Erythroblast (primary cell): ENCODE data around the gene SUPT6H.

Source experiments
- GATA1 ChIP-seq: IDR thresholded peaks from 2 replicates; pipeline ENCODE4 v1.6.1; 2011; ENCODE audit warnings: low read depth, mild to moderate bottlenecking, control low read depth, low read length, moderate library complexity
- POLR2A ChIP-seq: IDR thresholded peaks from 2 replicates; pipeline ENCODE4 v1.6.1; 2011; ENCODE audit warnings: mild to moderate bottlenecking, low read length

DNA sequence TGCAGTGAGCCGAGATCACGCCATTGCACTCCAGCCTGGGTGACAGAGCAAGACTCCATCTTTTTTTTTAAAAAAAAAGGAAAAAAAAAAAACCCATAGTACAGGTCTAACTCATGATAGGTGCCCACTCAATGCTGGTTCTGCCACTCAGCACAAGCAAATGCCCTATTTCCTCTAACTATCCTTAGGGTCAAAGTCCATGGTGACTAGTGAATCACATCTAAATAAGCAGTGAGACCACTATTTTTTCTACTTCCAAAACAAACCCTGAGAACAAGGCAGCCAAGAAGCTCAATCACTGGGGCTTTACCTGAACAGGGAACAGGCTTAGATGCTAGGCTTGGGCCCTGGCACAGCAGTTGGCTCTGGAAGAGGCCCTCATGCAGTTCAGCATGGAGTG, 20.4 kb upstream of the SUPT6H start:
- TF ChIP-seq POLR2A (no peak), GATA1 (no peak)
